ENCODE measurements around the gene KCTD16.

Gene KCTD16

DNA sequence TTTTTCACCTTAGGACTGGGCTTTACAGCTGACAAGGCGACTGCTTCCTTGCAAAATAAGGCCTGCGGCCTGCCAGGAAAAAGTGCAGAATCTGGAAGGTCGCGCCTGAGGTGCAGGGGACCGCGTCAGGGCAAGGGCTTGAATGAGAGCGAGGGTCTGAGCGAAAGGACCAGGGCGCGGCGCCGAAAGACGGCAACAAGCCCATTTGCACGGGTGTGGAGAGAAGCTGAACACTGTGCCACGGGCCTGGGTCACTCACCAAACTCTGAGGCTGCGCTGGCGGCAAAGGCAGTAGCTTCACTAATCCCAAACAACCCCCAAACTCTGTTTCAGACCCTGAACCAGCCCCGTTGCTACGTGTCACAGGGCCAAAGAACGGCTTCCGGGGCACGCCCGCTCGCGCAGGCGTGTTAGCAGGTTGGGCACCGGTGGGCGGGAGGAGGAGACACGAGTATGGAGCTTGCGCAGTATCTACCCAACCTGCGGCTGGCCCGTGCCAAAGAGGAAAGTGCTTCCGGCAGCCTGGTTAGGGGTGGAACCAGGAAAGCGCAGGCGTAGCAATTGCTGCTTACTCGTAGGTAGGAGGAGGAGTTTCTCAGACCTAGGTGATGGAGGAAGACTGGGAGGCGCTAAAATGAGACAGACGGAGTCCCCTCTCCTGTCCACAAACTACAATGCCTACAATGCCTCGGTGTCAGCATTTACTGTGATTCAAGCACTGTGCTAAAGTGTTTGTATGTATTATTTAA is at the start of gene KCTD16, which contains the start of gene YIPF5:
Gene KCTD16, plus strand, starts transcription at position 598 of the 749 bp plus-strand sequence.
Gene YIPF5, minus strand, starts transcription at position 384 of the 749 bp plus-strand sequence. CDS start 704 bp downstream, outside the sequence.
- peak; percentile 99 for ATAC-seq

DNA sequence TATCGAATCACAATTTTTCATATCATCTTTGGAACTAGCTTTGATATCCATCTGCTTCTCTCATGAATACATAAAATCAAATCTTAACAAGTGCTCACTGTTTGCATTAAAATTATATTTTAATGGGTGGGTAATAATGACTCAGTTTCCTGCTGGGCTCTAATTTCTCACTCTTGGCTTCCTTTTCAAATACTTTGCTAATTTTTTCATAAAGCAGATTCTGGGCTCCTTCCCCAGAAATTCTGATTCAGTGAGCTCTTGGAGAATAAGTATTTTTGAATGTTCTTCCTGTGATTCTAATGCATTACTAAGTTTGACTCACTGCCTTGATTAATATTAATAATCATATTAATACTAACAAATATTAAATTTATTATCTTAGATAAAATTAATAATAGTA is 49.1 kb upstream of the KCTD16 start:
- no peak for TF ChIP-seq ISL1 (CRISPR knock-in tag; IDR thresholded peaks at IDR 0.05)
- TF ChIP-seq RARB (CRISPR knock-in tag; IDR thresholded peaks at IDR 0.05), result no peak
- TF ChIP-seq TOX (CRISPR knock-in tag; IDR thresholded peaks at IDR 0.05; ENCODE audit: borderline replicate concordance), result no peak
- no peak for TF ChIP-seq GLIS3 (CRISPR knock-in tag; IDR thresholded peaks at IDR 0.05)
- TF ChIP-seq BACH2 (CRISPR knock-in tag; IDR thresholded peaks at IDR 0.05; ENCODE audit: borderline replicate concordance), result no peak
- TF ChIP-seq PPARA (CRISPR knock-in tag; IDR thresholded peaks at IDR 0.05; ENCODE audit: borderline replicate concordance), result no peak
- no peak for TF ChIP-seq TCF4 (CRISPR knock-in tag; IDR thresholded peaks at IDR 0.05; ENCODE audit: borderline replicate concordance)
- TF ChIP-seq ZFP3 (CRISPR knock-in tag; IDR thresholded peaks at IDR 0.05), result no peak
- TF ChIP-seq, protein P1, sequence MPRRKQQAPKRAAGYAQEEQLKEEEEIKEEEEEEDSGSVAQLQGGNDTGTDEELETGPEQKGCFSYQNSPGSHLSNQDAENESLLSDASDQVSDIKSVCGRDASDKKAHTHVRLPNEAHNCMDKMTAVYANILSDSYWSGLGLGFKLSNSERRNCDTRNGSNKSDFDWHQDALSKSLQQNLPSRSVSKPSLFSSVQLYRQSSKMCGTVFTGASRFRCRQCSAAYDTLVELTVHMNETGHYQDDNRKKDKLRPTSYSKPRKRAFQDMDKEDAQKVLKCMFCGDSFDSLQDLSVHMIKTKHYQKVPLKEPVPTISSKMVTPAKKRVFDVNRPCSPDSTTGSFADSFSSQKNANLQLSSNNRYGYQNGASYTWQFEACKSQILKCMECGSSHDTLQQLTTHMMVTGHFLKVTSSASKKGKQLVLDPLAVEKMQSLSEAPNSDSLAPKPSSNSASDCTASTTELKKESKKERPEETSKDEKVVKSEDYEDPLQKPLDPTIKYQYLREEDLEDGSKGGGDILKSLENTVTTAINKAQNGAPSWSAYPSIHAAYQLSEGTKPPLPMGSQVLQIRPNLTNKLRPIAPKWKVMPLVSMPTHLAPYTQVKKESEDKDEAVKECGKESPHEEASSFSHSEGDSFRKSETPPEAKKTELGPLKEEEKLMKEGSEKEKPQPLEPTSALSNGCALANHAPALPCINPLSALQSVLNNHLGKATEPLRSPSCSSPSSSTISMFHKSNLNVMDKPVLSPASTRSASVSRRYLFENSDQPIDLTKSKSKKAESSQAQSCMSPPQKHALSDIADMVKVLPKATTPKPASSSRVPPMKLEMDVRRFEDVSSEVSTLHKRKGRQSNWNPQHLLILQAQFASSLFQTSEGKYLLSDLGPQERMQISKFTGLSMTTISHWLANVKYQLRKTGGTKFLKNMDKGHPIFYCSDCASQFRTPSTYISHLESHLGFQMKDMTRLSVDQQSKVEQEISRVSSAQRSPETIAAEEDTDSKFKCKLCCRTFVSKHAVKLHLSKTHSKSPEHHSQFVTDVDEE (CRISPR knock-in tag; IDR thresholded peaks at IDR 0.05), result no peak
- TF ChIP-seq SNAI2 (CRISPR knock-in tag; IDR thresholded peaks at IDR 0.05), result no peak
- TF ChIP-seq OSR1 (CRISPR knock-in tag; IDR thresholded peaks at IDR 0.05), result no peak
- TF ChIP-seq ZFP30 (CRISPR knock-in tag; IDR thresholded peaks at IDR 0.05), result no peak
- TF ChIP-seq, protein P2, sequence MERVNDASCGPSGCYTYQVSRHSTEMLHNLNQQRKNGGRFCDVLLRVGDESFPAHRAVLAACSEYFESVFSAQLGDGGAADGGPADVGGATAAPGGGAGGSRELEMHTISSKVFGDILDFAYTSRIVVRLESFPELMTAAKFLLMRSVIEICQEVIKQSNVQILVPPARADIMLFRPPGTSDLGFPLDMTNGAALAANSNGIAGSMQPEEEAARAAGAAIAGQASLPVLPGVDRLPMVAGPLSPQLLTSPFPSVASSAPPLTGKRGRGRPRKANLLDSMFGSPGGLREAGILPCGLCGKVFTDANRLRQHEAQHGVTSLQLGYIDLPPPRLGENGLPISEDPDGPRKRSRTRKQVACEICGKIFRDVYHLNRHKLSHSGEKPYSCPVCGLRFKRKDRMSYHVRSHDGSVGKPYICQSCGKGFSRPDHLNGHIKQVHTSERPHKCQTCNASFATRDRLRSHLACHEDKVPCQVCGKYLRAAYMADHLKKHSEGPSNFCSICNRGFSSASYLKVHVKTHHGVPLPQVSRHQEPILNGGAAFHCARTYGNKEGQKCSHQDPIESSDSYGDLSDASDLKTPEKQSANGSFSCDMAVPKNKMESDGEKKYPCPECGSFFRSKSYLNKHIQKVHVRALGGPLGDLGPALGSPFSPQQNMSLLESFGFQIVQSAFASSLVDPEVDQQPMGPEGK (CRISPR knock-in tag; IDR thresholded peaks at IDR 0.05; ENCODE audit: borderline replicate concordance), result no peak
- TF ChIP-seq, protein P3, sequence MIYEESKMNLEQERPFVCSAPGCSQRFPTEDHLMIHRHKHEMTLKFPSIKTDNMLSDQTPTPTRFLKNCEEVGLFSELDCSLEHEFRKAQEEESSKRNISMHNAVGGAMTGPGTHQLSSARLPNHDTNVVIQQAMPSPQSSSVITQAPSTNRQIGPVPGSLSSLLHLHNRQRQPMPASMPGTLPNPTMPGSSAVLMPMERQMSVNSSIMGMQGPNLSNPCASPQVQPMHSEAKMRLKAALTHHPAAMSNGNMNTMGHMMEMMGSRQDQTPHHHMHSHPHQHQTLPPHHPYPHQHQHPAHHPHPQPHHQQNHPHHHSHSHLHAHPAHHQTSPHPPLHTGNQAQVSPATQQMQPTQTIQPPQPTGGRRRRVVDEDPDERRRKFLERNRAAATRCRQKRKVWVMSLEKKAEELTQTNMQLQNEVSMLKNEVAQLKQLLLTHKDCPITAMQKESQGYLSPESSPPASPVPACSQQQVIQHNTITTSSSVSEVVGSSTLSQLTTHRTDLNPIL (CRISPR knock-in tag; IDR thresholded peaks at IDR 0.05; ENCODE audit: low read depth), result no peak
- no peak for TF ChIP-seq CSDC2 (CRISPR knock-in tag; IDR thresholded peaks at IDR 0.05)
- no peak for TF ChIP-seq ZNF70 (CRISPR knock-in tag; IDR thresholded peaks at IDR 0.05)
- TF ChIP-seq ESRRG (CRISPR knock-in tag; IDR thresholded peaks at IDR 0.05), result no peak
- ATAC-seq, result no peak

More for the DNA sequence above, at the start of gene KCTD16, which contains the start of gene YIPF5:
- TF ChIP-seq, protein P3 (CRISPR knock-in tag; IDR thresholded peaks at IDR 0.05; ENCODE audit: low read depth), result no peak
- TF ChIP-seq ZFP3 (CRISPR knock-in tag; IDR thresholded peaks at IDR 0.05) (no peak), ISL1 (CRISPR knock-in tag; IDR thresholded peaks at IDR 0.05) (no peak), ZNF565 (CRISPR knock-in tag; conservative IDR thresholded peaks at IDR 0.05; ENCODE audit: low read depth) (no peak), POU6F1 (CRISPR knock-in tag; IDR thresholded peaks at IDR 0.05; ENCODE audit: borderline replicate concordance, low read depth) (no peak), OSR1 (CRISPR knock-in tag; IDR thresholded peaks at IDR 0.05) (no peak), RARB (CRISPR knock-in tag; IDR thresholded peaks at IDR 0.05) (no peak), ARNTL (CRISPR knock-in tag; IDR thresholded peaks at IDR 0.05; ENCODE audit: borderline replicate concordance, low read depth) (no peak), SNAI2 (CRISPR knock-in tag; IDR thresholded peaks at IDR 0.05) (no peak)
- TF ChIP-seq, protein P4, sequence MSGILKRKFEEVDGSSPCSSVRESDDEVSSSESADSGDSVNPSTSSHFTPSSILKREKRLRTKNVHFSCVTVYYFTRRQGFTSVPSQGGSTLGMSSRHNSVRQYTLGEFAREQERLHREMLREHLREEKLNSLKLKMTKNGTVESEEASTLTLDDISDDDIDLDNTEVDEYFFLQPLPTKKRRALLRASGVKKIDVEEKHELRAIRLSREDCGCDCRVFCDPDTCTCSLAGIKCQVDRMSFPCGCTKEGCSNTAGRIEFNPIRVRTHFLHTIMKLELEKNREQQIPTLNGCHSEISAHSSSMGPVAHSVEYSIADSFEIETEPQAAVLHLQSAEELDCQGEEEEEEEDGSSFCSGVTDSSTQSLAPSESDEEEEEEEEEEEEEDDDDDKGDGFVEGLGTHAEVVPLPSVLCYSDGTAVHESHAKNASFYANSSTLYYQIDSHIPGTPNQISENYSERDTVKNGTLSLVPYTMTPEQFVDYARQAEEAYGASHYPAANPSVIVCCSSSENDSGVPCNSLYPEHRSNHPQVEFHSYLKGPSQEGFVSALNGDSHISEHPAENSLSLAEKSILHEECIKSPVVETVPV (CRISPR knock-in tag; IDR thresholded peaks at IDR 0.05), result no peak
